OCI-LY1 (cell line): ENCODE results near the gene MRTFB.

Experiments used
- CTCF ChIP-seq: fragments of 200-600 bp; sonication (generic), shearing (Covaris generic); IDR thresholded peaks from 2 replicates; pipeline ENCODE4 v1.5.1; 2017; ENCODE audit warnings: mild to moderate bottlenecking, antibody characterized with exemption, low read length, moderate library complexity, mixed read lengths
- EZH2 ChIP-seq: fragments of 200-600 bp; sonication (generic), shearing (Covaris generic); IDR thresholded peaks from 2 replicates; pipeline ENCODE4 v1.8.0; 2017; ENCODE audit warnings: borderline replicate concordance, mixed run types, mild to moderate bottlenecking, antibody characterized with exemption, low read length, moderate library complexity, mixed read lengths

GRCh38 chr16:14098081-14098480 is 27.0 kb downstream of the MRTFB start:
- no peak for TF ChIP-seq CTCF
- TF ChIP-seq EZH2, result no peak
